Thyroid gland (tissue), 4 donors: ENCODE results near the gene TPCN2. TPM values are rescaled to one million over a fixed set of nuclear protein-coding genes. Genes with fewer than 3 reads are reported as not detected.

Experiments
- DNase-seq, 2 donors: peaks; one replicate each; pipeline ENCODE4 v3.0.0-alpha.2; 2019
- H3K27ac ChIP-seq, 3 donors: fragments of 200-600 bp; sonication (generic); 1 replicate in 2 of 3; 2 replicates in 1 of 3; pipeline ENCODE4 v1.5.1; 2016 to 2019; ENCODE audit warnings: mild to moderate bottlenecking in 1 of 3, moderate library complexity in 1 of 3
- H3K27me3 ChIP-seq: fragments of 200-600 bp; sonication (generic); one replicate; pipeline ENCODE4 v1.5.1; 2019
- H3K36me3 ChIP-seq, 2 donors: fragments of 200-600 bp; sonication (generic); one replicate each; pipeline ENCODE4 v1.5.1; 2016 to 2019
- H3K4me1 ChIP-seq, 2 donors: fragments of 200-600 bp; sonication (generic); one replicate each; pipeline ENCODE4 v1.5.1; 2017 to 2019
- H3K4me3 ChIP-seq, 3 donors: fragments of 200-600 bp; sonication (generic); replicated peaks in 1 of 3; 1 replicate in 2 of 3; 2 replicates in 1 of 3; pipeline ENCODE4 v1.5.1; 2016; ENCODE audit warnings: mild to moderate bottlenecking in 1 of 3
- H3K9me3 ChIP-seq: fragments of 200-600 bp; sonication (generic); one replicate; pipeline ENCODE4 v1.5.1; 2017
- CTCF ChIP-seq, 6 experiments: fragments of 200-600 bp in 3 of 6; fragments of 450-650 bp in 3 of 6; sonication (generic) in 3 of 6; IDR thresholded peaks; one replicate each; pipeline ENCODE4 v1.5.1; 2016 to 2019; ENCODE audit warnings: antibody characterized with exemption in 6 of 6, mild to moderate bottlenecking in 2 of 6, inconsistent platforms in 1 of 6, moderate library complexity in 1 of 6
- POLR2A ChIP-seq, 2 donors: fragments of 450-650 bp; IDR thresholded peaks; one replicate each; pipeline ENCODE4 v1.6.1; 2017; ENCODE audit warnings: antibody characterized with exemption in 2 of 2, mild to moderate bottlenecking in 2 of 2, moderate library complexity in 1 of 2
- WGBS, 2 donors: methylation state at CpG; one replicate each; pipeline ENCODE4 v1.1.5; 2017; 5-methylcytosine and 5-hydroxymethylcytosine counted together
- intact Hi-C: fragments of 100-400 bp; cut with DNase I; formaldehyde crosslinking; loops from one replicate; pipeline ENCODE4 v1.15.1; 2023
- total RNA-seq, 4 donors: library from RNA; depleted of rRNA; stranded (reverse); fragments of >200 nt; gene quantifications; one replicate each; pipeline ENCODE4 v1.2.3, GENCODE V29; 2016

TPCN2 gene
- total RNA-seq, 4 donors from 2014 or later: 10.5 to 30.4 (median 13.7) TPM

DNA sequence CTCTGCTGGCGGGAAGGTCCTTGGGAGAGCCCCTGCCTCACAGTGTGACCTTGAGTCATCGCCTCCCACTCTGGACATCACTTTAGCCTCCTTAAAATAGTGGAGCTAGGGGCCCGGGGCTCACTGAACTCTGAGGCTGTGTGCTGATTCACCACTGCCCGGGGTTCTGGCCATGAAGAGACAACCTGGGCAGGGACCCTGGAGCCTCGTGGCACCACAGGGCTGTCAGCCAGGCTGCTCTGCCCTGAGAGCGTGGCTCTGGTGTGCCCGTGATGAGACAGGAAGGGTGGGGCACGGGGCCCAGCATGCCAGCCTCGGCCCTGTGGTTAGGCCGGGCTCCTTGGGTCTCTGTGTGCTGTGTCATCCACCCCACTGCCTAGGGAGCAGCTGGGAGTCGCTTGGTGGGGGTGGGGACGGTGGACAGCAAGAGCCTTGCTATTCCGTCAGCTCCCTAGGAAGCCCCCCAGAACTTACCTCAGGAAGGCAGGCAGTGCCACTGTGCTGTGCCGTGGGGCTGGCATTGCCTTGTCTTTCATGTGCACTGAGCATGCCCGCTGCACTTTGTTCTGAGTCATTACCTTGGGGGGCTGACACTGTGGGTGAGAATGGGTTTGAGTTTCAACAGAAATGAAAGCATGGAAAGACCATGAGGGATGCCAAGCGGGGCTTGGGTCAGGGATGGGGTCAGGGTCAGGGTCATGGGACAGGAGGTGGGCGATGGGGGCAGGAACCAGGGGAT is 31.7 kb downstream of the TPCN2 start:
- no peak overlapping the region for H3K27ac ChIP-seq
- intact Hi-C loops: no loop called here
- 91 to 95% methylated on average over 8 of the region's 17 CpGs for WGBS, 2 donors
- H3K4me3 ChIP-seq: no peak overlapping the region
- H3K4me1 ChIP-seq: no peaks in the 10 kb centered on the region
- DNase-seq: no peak
- H3K36me3 ChIP-seq: peaks cover 0 to 12% of the 10 kb centered on the region in 2 donors
- TF ChIP-seq POLR2A (IDR thresholded peaks at IDR 0.05) (no peak), CTCF (IDR thresholded peaks at IDR 0.05) (no peak)
- H3K27me3 ChIP-seq: no peaks in the 10 kb centered on the region
- no peaks in the 10 kb centered on the region for H3K9me3 ChIP-seq

- intact Hi-C loops: no loop called here
- no peak for TF ChIP-seq CTCF (IDR thresholded peaks at IDR 0.05)
- no peak for TF ChIP-seq POLR2A (IDR thresholded peaks at IDR 0.05)
- DNase-seq: no peak
- Histone ChIP-seq H3K9me3 (no peaks in the 10 kb centered on the region), H3K27ac (no peak overlapping the region), H3K4me1 (no peaks in the 10 kb centered on the region), H3K36me3 (peaks cover 0 to 12% of the 10 kb centered on the region in 2 donors), H3K27me3 (no peaks in the 10 kb centered on the region), H3K4me3 (no peak overlapping the region)
- 91 to 93% methylated on average over 18 to 23 of the region's 23 CpGs for WGBS, 2 donors
Measured at GRCh38 chr11:69081180-69081579, 32.4 kb downstream of the TPCN2 start.

- 87 to 91% methylated on average over 26 to 28 of the region's 28 CpGs for WGBS, 2 donors
- Histone ChIP-seq H3K36me3 (peaks cover 0 to 7% of the 10 kb centered on the region in 2 donors), H3K27ac (no peak overlapping the region), H3K27me3 (no peaks in the 10 kb centered on the region), H3K4me3 (no peak overlapping the region), H3K9me3 (no peaks in the 10 kb centered on the region), H3K4me1 (no peaks in the 10 kb centered on the region)
- intact Hi-C loops: no loop called here
- TF ChIP-seq CTCF (IDR thresholded peaks at IDR 0.05): no peak
- TF ChIP-seq POLR2A (IDR thresholded peaks at IDR 0.05): no peak
- DNase-seq: no peak
Measured at GRCh38 chr11:69083531-69084247, 35.0 kb downstream of the TPCN2 start.

- Histone ChIP-seq H3K36me3 (peaks cover 0 to 3% of the 10 kb centered on the region in 2 donors), H3K4me1 (no peaks in the 10 kb centered on the region), H3K27ac (no peak overlapping the region), H3K4me3 (no peak overlapping the region), H3K27me3 (no peaks in the 10 kb centered on the region), H3K9me3 (no peaks in the 10 kb centered on the region)
- 84 to 87% methylated on average over 3 to 11 of the region's 15 CpGs for WGBS, 2 donors
- intact Hi-C loops: no loop called here
- TF ChIP-seq CTCF (IDR thresholded peaks at IDR 0.05): no peak
- TF ChIP-seq POLR2A (IDR thresholded peaks at IDR 0.05): no peak
- no peak for DNase-seq
Measured at GRCh38 chr11:69084371-69084770, 35.6 kb downstream of the TPCN2 start.

DNA sequence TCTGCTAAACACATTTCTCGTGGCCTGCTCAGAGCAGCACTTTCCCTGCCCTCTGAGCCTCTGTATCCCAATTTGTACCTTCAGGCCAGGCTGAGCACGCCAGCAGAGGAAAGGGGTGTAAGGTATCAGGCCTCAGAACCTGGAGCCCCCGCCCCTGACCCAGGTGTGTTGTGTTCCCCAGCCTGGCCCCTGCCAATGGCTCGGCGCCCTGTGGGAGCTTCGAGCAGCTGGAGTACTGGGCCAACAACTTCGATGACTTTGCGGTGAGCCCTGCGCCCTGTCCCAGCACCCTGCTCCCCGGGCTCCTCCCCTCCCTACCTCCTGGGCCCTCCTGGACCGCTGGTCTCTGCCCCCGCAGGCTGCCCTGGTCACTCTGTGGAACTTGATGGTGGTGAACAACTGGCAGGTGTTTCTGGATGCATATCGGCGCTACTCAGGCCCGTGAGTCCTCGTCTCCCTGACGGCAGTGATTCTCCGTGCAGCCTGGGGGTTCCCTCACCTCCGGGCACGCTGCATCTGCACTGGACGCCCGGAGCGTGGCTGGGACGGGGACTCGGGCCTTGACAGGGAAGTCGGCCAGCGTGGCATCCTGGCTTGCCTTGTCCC is 36.9 kb downstream of the TPCN2 start:
- DNase-seq: no peak
- intact Hi-C loops: no loop called here
- no peaks in the 10 kb centered on the region for H3K27me3 ChIP-seq
- WGBS, 2 donors: 90 to 91% methylated on average over 13 to 24 of the region's 27 CpGs
- no peaks in the 10 kb centered on the region for H3K9me3 ChIP-seq
- H3K27ac ChIP-seq: no peak overlapping the region
- H3K4me1 ChIP-seq: no peaks in the 10 kb centered on the region
- no peaks in the 10 kb centered on the region for H3K36me3 ChIP-seq
- TF ChIP-seq POLR2A (IDR thresholded peaks at IDR 0.05) (no peak), CTCF (IDR thresholded peaks at IDR 0.05) (no peak)
- H3K4me3 ChIP-seq: no peak overlapping the region
